K562 (cell line): ENCODE results near the gene TMEM270. TPM values are rescaled to one million over a fixed set of nuclear protein-coding genes. Genes with fewer than 3 reads are reported as not detected.

ENCODE experiments used
- ATAC-seq: fragments of 200-7000 bp; cut with Tn5 transposase; 3 replicates; pipeline ENCODE4 v1.9.1; 2020; ENCODE audit warnings: moderate library complexity
- BruUV-seq: library from RNA; stranded (reverse); fragments of 400-500 nt; replicated peaks from 2 replicates; lab custom pipeline; 2021; lab: Mats Ljungman, UMichigan
- CTCF ChIA-PET: fragments of 300-600 bp; formaldehyde crosslinking; extraction: SDS; loops from one replicate; lab custom pipeline; 2021; ENCODE audit warnings: low intra/inter-chr PET ratio; lab: Yijun Ruan, JAX
- POLR2A ChIA-PET: fragments of 300-600, 350-650 bp; sonication (Branson Sonifier 250); formaldehyde crosslinking; extraction: SDS; loops from one replicate; lab custom pipeline; 2021; ENCODE audit warnings: antibody characterized with exemption, inconsistent platforms; lab: Yijun Ruan, JAX
- DNase-seq, 4 experiments: peaks; one replicate each; pipeline versions ENCODE4 v3.0.0 to v3.0.0-alpha.2; 2011 to 2018; ENCODE audit warnings: low spot score in 3 of 4, mixed read lengths in 3 of 4; ENCODE audit errors: extremely low read depth in 1 of 4
- FAIRE-seq: peaks from 2 replicates; lab custom pipeline; 2011; peaks lifted over from hg19 to GRCh38; lab: Jason Lieb, UNC
- H2AFZ ChIP-seq: 2 replicates; pipeline ENCODE4 v1.6.0; 2011; ENCODE audit warnings: low read depth, low read length, control low read depth, inconsistent platforms
- H3K27ac ChIP-seq: fragments of 200-600 bp; 3 replicates; pipeline ENCODE4 v1.8.0; 2011; ENCODE audit warnings: low read depth, mild to moderate bottlenecking, control low read depth, inconsistent platforms, low read length, moderate library complexity, mixed read lengths; ENCODE audit errors: extremely low read depth
- H3K27me3 ChIP-seq, 2 experiments: fragments of 300-600 bp in 1 of 2; 2 replicates in 1 of 2; 3 replicates in 1 of 2; pipeline versions ENCODE4 v1.6.0 to v1.8.0; 2011; ENCODE audit warnings: inconsistent platforms in 2 of 2, low read length in 2 of 2, mild to moderate bottlenecking in 1 of 2, mixed read lengths in 1 of 2, moderate library complexity in 1 of 2; ENCODE audit not compliant: control insufficient read depth in 2 of 2, insufficient read depth in 2 of 2
- H3K36me3 ChIP-seq: fragments of 300-600 bp; 3 replicates; pipeline ENCODE4 v1.8.0; 2011; ENCODE audit warnings: mild to moderate bottlenecking, low read length, inconsistent platforms; ENCODE audit not compliant: control insufficient read depth, insufficient read depth
- H3K4me1 ChIP-seq, 2 experiments: fragments of 200-600 bp in 1 of 2; replicated peaks in 1 of 2; 2 replicates in 1 of 2; 3 replicates in 1 of 2; pipeline versions ENCODE4 v1.5.1 to v1.8.0; 2011; ENCODE audit warnings: inconsistent platforms in 2 of 2, low read length in 2 of 2, mild to moderate bottlenecking in 1 of 2, mixed read lengths in 1 of 2, moderate library complexity in 1 of 2; ENCODE audit not compliant: control insufficient read depth in 2 of 2, insufficient read depth in 2 of 2
- H3K4me2 ChIP-seq: 2 replicates; pipeline ENCODE4 v1.6.1; 2011; ENCODE audit warnings: low read length, control low read depth, inconsistent platforms, mixed read lengths; ENCODE audit not compliant: insufficient read depth
- H3K4me3 ChIP-seq: fragments of 200-600 bp; sonication (generic), shearing (Covaris generic); 2 replicates; pipeline ENCODE4 v1.5.1; 2016; ENCODE audit warnings: control low read depth, inconsistent platforms
- H3K79me2 ChIP-seq: fragments of 200-600 bp; 3 replicates; pipeline ENCODE4 v1.8.0; 2011; ENCODE audit warnings: low read length, inconsistent platforms; ENCODE audit not compliant: control insufficient read depth, insufficient read depth
- H3K9ac ChIP-seq, 2 experiments: 2 replicates each; pipeline versions ENCODE4 v1.6.0 to v1.6.1; 2011; ENCODE audit warnings: low read depth in 2 of 2, low read length in 2 of 2, control low read depth in 1 of 2, inconsistent platforms in 1 of 2, mild to moderate bottlenecking in 1 of 2, mixed read lengths in 1 of 2; ENCODE audit not compliant: insufficient read depth in 1 of 2
- H3K9me1 ChIP-seq: one replicate; pipeline ENCODE4 v1.6.0; 2011; ENCODE audit warnings: inconsistent platforms, mild to moderate bottlenecking, low read length, moderate library complexity; ENCODE audit not compliant: control insufficient read depth, insufficient read depth
- H3K9me3 ChIP-seq: replicated peaks from 2 replicates; pipeline ENCODE4 v1.5.1; 2011; ENCODE audit warnings: low read depth, low read length, inconsistent platforms; ENCODE audit not compliant: control insufficient read depth, insufficient read depth
- H4K20me1 ChIP-seq: replicated peaks from 2 replicates; pipeline ENCODE4 v1.6.1; 2011; ENCODE audit warnings: low read length, inconsistent platforms, mixed read lengths; ENCODE audit not compliant: control insufficient read depth, insufficient read depth
- CREM ChIP-seq: IDR thresholded peaks from 2 replicates; pipeline ENCODE4 v1.6.1; 2014; ENCODE audit warnings: antibody characterized with exemption, low read depth
- CTBP1 ChIP-seq: fragments of 450-650 bp; IDR thresholded peaks from 2 replicates; pipeline ENCODE4 v1.6.1; 2016; ENCODE audit warnings: borderline replicate concordance
- EP300 ChIP-seq: IDR thresholded peaks from 2 replicates; pipeline ENCODE4 v1.6.1; 2012; ENCODE audit warnings: low read length, improper control_type of control experiment
- FOXJ2 ChIP-seq: fragments of 200-800 bp; sonication (Bioruptor generic); IDR thresholded peaks from 2 replicates; pipeline ENCODE4 v1.6.1; 2016; ENCODE audit warnings: missing genetic modification characterization, missing compliant biosample characterization
- FOXK2 ChIP-seq, 2 experiments: fragments of 450-650 bp; IDR thresholded peaks in 1 of 2; conservative IDR thresholded peaks in 1 of 2; 2 replicates each; pipeline ENCODE4 v1.6.1; 2016; ENCODE audit warnings: low read depth in 2 of 2, mild to moderate bottlenecking in 1 of 2
- GTF2F1 ChIP-seq: IDR thresholded peaks from 2 replicates; pipeline ENCODE4 v1.6.1; 2011; ENCODE audit warnings: low read depth, low read length, improper control_type of control experiment
- HDGF ChIP-seq: fragments of 450-650 bp; IDR thresholded peaks from 2 replicates; pipeline ENCODE4 v1.6.1; 2016
- HES1 ChIP-seq: fragments of 450-650 bp; IDR thresholded peaks from 2 replicates; pipeline ENCODE4 v1.6.1; 2016; ENCODE audit warnings: low read depth, mild to moderate bottlenecking, moderate library complexity
- JUN ChIP-seq, 2 experiments: sonication (generic) in 1 of 2; formaldehyde crosslinking in 1 of 2; IDR thresholded peaks; 2 replicates each; pipeline versions ENCODE4 v1.6.1 to v1.8.0; 2012 to 2022; ENCODE audit warnings: borderline replicate concordance in 2 of 2, mild to moderate bottlenecking in 2 of 2, improper control_type of control experiment in 1 of 2, low read depth in 1 of 2, low read length in 1 of 2, missing genetic modification reagents in 1 of 2
- L3MBTL2 ChIP-seq: fragments of 450-650 bp; IDR thresholded peaks from 2 replicates; pipeline ENCODE4 v1.6.1; 2016; ENCODE audit warnings: mild to moderate bottlenecking, moderate library complexity
- POLR2H ChIP-seq: IDR thresholded peaks from 2 replicates; pipeline ENCODE4 v1.6.1; 2016; ENCODE audit warnings: missing genetic modification characterization, low read depth, mild to moderate bottlenecking, control low read depth, missing compliant biosample characterization, moderate library complexity
- SMARCE1 ChIP-seq: fragments of 450-650 bp; IDR thresholded peaks from 2 replicates; pipeline ENCODE4 v1.7.1; 2016; ENCODE audit warnings: mild to moderate bottlenecking
- SOX6 ChIP-seq: fragments of 450-650 bp; IDR thresholded peaks from 2 replicates; pipeline ENCODE4 v1.6.1; 2014; ENCODE audit warnings: mild to moderate bottlenecking
- TBL1XR1 ChIP-seq, 2 experiments: IDR thresholded peaks; 2 replicates each; pipeline ENCODE4 v1.6.1; 2012; ENCODE audit warnings: improper control_type of control experiment in 2 of 2, low read length in 2 of 2, mild to moderate bottlenecking in 1 of 2
- TFE3 ChIP-seq: fragments of 450-650 bp; formaldehyde crosslinking; IDR thresholded peaks from 2 replicates; pipeline ENCODE4 v1.4.0; 2020; ENCODE audit warnings: mild to moderate bottlenecking, mixed read lengths
- ZNF347 ChIP-seq: fragments of 450-650 bp; formaldehyde crosslinking; IDR thresholded peaks from 2 replicates; pipeline ENCODE4 v1.4.0; 2020; ENCODE audit warnings: low read depth, mild to moderate bottlenecking, moderate library complexity
- ZNF395 ChIP-seq: fragments of 200-800 bp; sonication (Bioruptor generic); IDR thresholded peaks from 2 replicates; pipeline ENCODE4 v1.6.1; 2017; ENCODE audit warnings: missing genetic modification characterization, missing compliant biosample characterization
- WGBS: fragments of 100-300 bp; shearing (Covaris generic); methylation state at CpG from one replicate; pipeline ENCODE4 v1.1.6; 2016; ENCODE audit warnings: low coverage, mixed read lengths; ENCODE audit not compliant: insufficient coverage; ENCODE audit errors: missing lambda C conversion rate; 5-methylcytosine and 5-hydroxymethylcytosine counted together
- in situ Hi-C: fragments of 300-500 bp; cut with MboI; formaldehyde crosslinking; loops from 4 replicates; pipeline ENCODE4 v1.15.0; 2018; ENCODE audit warnings: inconsistent platforms, mixed read lengths
- intact Hi-C: fragments of 100-400 bp; cut with micrococcal nuclease; formaldehyde crosslinking; loops from 2 replicates; pipeline ENCODE4 v1.14.2; 2022
- polyA plus RNA-seq, 8 experiments: library from polyadenylated mRNA; depleted of rRNA in 4 of 8; stranded (reverse) in 5 of 8; unstranded in 3 of 8; fragments of >200 nt; fragmentation: Nextera tagmentation in 2 of 8; fragmentation: Illumina TruSeq in 1 of 8; extraction: Ambion mirVana in 2 of 8; extraction: Trizol in 1 of 8; gene quantifications; 2 replicates each; pipeline versions ENCODE4 v1.2.1 to v1.2.3, GENCODE V29; 2011 to 2014; ENCODE audit warnings: inconsistent platforms in 1 of 8, missing spikeins in 1 of 8
- total RNA-seq, 7 experiments: library from RNA; depleted of rRNA in 6 of 7; stranded (reverse); fragments of >200 nt in 6 of 7; fragmentation: Illumina TruSeq in 2 of 7; extraction: Trizol in 2 of 7; gene quantifications; 2 replicates each; pipeline versions ENCODE4 v1.2.1 to v1.2.3, GENCODE V29; 2011 to 2021; ENCODE audit warnings: low replicate concordance in 1 of 7

Gene TMEM270
- total and polyA plus RNA-seq, 9 of the 15 experiments (the other 6 are each of a cell fraction or from before 2014, with no cell fraction given), result not detected

- TF ChIP-seq ZNF395 (CRISPR knock-in tag) (0 out of 2 replicates have a peak, but pooled peaks have one; percentile 14), CTBP1 (no peak), HES1 (no peak)
Observed at GRCh38 chr7:73827567-73828106, 33.3 kb upstream of the TMEM270 start (continued).

- Histone ChIP-seq H3K4me1 (peaks cover 23 to 44% of the 10 kb centered on the region in 2 experiments), H3K9me3 (no peaks in the 10 kb centered on the region), H3K27me3 (no peaks in the 10 kb centered on the region), H3K4me2 (peak overlapping the region; percentile 35; the same call in 1 of the 2 replicates), H3K27ac (no peak overlapping the region; the same call in 2 of the 3 replicates), H3K79me2 (no peaks in the 10 kb centered on the region), H3K36me3 (no peaks in the 10 kb centered on the region), H3K9me1 (no peaks in the 10 kb centered on the region), H3K4me3 (no peak overlapping the region), H2AFZ (peak overlapping the region; percentile 62), H4K20me1 (no peaks in the 10 kb centered on the region), H3K9ac (peak overlapping the region in 1 of 2 experiments; percentile 80; a peak in 1 of 4 replicates)
- no TSS peak for BruUV-seq
- POLR2A ChIA-PET, result no interaction called here
- CTCF ChIA-PET, result no interaction called here
- peak; percentile 91 for FAIRE-seq
- intact Hi-C loops, result no loop called here
- DNase-seq, result peak; percentile 51 to 77 (median 68)
- in situ Hi-C loops, result no loop called here
- ATAC-seq, result peak; percentile 72
- WGBS, result 42% methylated on average over 13 of the region's 14 CpGs
- TF ChIP-seq HDGF, result 0 out of 2 replicates have a peak, but pooled peaks have one; percentile 45
- TF ChIP-seq CREM, result peak; percentile 68; the same call in 1 of the 2 replicates
- TF ChIP-seq FOXK2 (conservative IDR thresholded peaks at IDR 0.05 in 1 of 2, IDR thresholded peaks at IDR 0.05 in 1 of 2; ENCODE audit: low read depth in 2 of 2), result 0 out of 4 replicates have a peak, but pooled peaks of 1 of the 2 experiments have one; percentile 30
- TF ChIP-seq ZNF347 (CRISPR knock-in tag), result no peak
- TF ChIP-seq SMARCE1, result peak; percentile 73; the same call in 1 of the 2 replicates
- TF ChIP-seq TBL1XR1 (IDR thresholded peaks at IDR 0.05; ENCODE audit: low read length in 2 of 2), result no peak
- TF ChIP-seq JUN (IDR thresholded peaks at IDR 0.05; ENCODE audit: borderline replicate concordance, low read depth, low read length), result peak; percentile 96
- no peak for TF ChIP-seq JUN (CRISPR knock-in tag; IDR thresholded peaks at IDR 0.05; ENCODE audit: borderline replicate concordance)
- TF ChIP-seq SOX6, result peak; percentile 27; the same call in 1 of the 2 replicates
- 0 out of 2 replicates have a peak, but pooled peaks have one; percentile 12 for TF ChIP-seq L3MBTL2
- no peak for TF ChIP-seq GTF2F1
- peak; percentile 56 for TF ChIP-seq TFE3
- TF ChIP-seq FOXJ2 (tag), result 0 out of 2 replicates have a peak, but pooled peaks have one; percentile 25
- TF ChIP-seq POLR2H (tag), result no peak
- no peak for TF ChIP-seq EP300
Observed at GRCh38 chr7:73828107-73828803, 32.7 kb upstream of the TMEM270 start.
